Raji (cell line): ENCODE data around the gene DGKB.

Experiments used
- POLR2A ChIP-seq: IDR thresholded peaks from 2 replicates; pipeline ENCODE4 v1.6.1; 2011; ENCODE audit warnings: low read depth, low read length, control low read depth; ENCODE audit not compliant: insufficient read depth

DGKB gene

GRCh38 chr7:14765731-14766130, 136.8 kb downstream of the DGKB start:
- TF ChIP-seq POLR2A: no peak

- TF ChIP-seq POLR2A: no peak
Measured at GRCh38 chr7:14762561-14762960, 140.0 kb downstream of the DGKB start.

- no peak for TF ChIP-seq POLR2A
Measured at GRCh38 chr7:14761510-14762296, 140.8 kb downstream of the DGKB start.

GRCh38 chr7:14760730-14761478, 141.6 kb downstream of the DGKB start:
- TF ChIP-seq POLR2A: no peak

- TF ChIP-seq POLR2A: no peak
Measured at GRCh38 chr7:14759785-14760184, 142.8 kb downstream of the DGKB start.

GRCh38 chr7:14754631-14755030, 147.9 kb downstream of the DGKB start:
- TF ChIP-seq POLR2A: no peak

- no peak for TF ChIP-seq POLR2A
Measured at GRCh38 chr7:14752301-14752700, 150.2 kb downstream of the DGKB start.

GRCh38 chr7:14751461-14751860, 151.1 kb downstream of the DGKB start:
- no peak for TF ChIP-seq POLR2A

- TF ChIP-seq POLR2A: no peak
Measured at GRCh38 chr7:14748461-14748860, 154.1 kb downstream of the DGKB start.

- TF ChIP-seq POLR2A: no peak
Measured at GRCh38 chr7:14747701-14748100, 154.8 kb downstream of the DGKB start.

- no peak for TF ChIP-seq POLR2A
Measured at GRCh38 chr7:14745076-14745475, 157.5 kb downstream of the DGKB start.

GRCh38 chr7:14740606-14741005, 161.9 kb downstream of the DGKB start:
- no peak for TF ChIP-seq POLR2A

- TF ChIP-seq POLR2A: no peak
Measured at GRCh38 chr7:14739841-14740185, 162.7 kb downstream of the DGKB start.

- TF ChIP-seq POLR2A: no peak
Measured at GRCh38 chr7:14739168-14739840, 163.2 kb downstream of the DGKB start.

- no peak for TF ChIP-seq POLR2A
Measured at GRCh38 chr7:14738086-14738485, 164.5 kb downstream of the DGKB start.

- TF ChIP-seq POLR2A: no peak
Measured at GRCh38 chr7:14734839-14735321, 167.7 kb downstream of the DGKB start.
